OCI-LY1 (cell line): Measurements from ENCODE around the gene SMIM9.

ENCODE experiments used
- CTCF ChIP-seq: fragments of 200-600 bp; sonication (generic), shearing (Covaris generic); IDR thresholded peaks from 2 replicates; pipeline ENCODE4 v1.5.1; 2017; ENCODE audit warnings: mild to moderate bottlenecking, antibody characterized with exemption, low read length, moderate library complexity, mixed read lengths
- EZH2 ChIP-seq: fragments of 200-600 bp; sonication (generic), shearing (Covaris generic); IDR thresholded peaks from 2 replicates; pipeline ENCODE4 v1.8.0; 2017; ENCODE audit warnings: borderline replicate concordance, mixed run types, mild to moderate bottlenecking, antibody characterized with exemption, low read length, moderate library complexity, mixed read lengths

- TF ChIP-seq CTCF (no peak), EZH2 (no peak)
These were observed 59.8 kb downstream of the SMIM9 start for GRCh38 chrX:154774622-154775021.
